Activated T-helper 1 cell treated with anti-CD3 and anti-CD28 coated beads, Interleukin-12 subunit alpha, Interleukin-12 subunit beta, Interleukin-2, Interleukin-4 antibody, amounts not matched to agents 30 ng/mL and 10 ng/mL and 1 ng/mL, durations not matched to agents 14 hours and 24 hours and 36 hours (primary cell): ENCODE data around the gene PTTG1. TPM values are rescaled to one million over a fixed set of nuclear protein-coding genes. Genes with fewer than 3 reads are reported as not detected.

Source experiments
- DNase-seq: peaks from one replicate; pipeline ENCODE4 v3.0.0; 2021; ENCODE audit warnings: low spot score
- H3K27ac Mint-ChIP-seq: one replicate; pipeline ENCODE4 v1.8.0; 2021; ENCODE audit warnings: mild to moderate bottlenecking, mixed read lengths
- H3K27me3 Mint-ChIP-seq: one replicate; pipeline ENCODE4 v1.8.0; 2022; ENCODE audit warnings: mild to moderate bottlenecking, moderate library complexity, mixed read lengths; ENCODE audit not compliant: insufficient read depth
- H3K36me3 Mint-ChIP-seq: one replicate; pipeline ENCODE4 v1.8.0; 2021; ENCODE audit warnings: low read depth, mixed read lengths
- H3K4me1 Mint-ChIP-seq: one replicate; pipeline ENCODE4 v1.8.0; 2021; ENCODE audit warnings: low read depth, mixed read lengths
- H3K4me3 Mint-ChIP-seq: one replicate; pipeline ENCODE4 v1.8.0; 2021; ENCODE audit warnings: mild to moderate bottlenecking, moderate library complexity, mixed read lengths
- H3K9me3 Mint-ChIP-seq: one replicate; pipeline ENCODE4 v1.8.0; 2021; ENCODE audit warnings: mixed read lengths
- intact Hi-C: fragments of 100-400 bp; cut with micrococcal nuclease; formaldehyde crosslinking; loops from one replicate; pipeline ENCODE4 v1.15.1; 2024
- total RNA-seq: library from RNA; stranded (reverse); gene quantifications from 2 replicates; pipeline ENCODE4 v1.2.3, GENCODE V29; 2022

The PTTG1 gene
- 69.9 and 75.5 TPM in 2 replicates for total RNA-seq

GRCh38 chr5:160421625-160422258 is at the start of gene PTTG1:
TSS of gene PTTG1 (plus strand) at chr5:160421855. CDS start at chr5:160422313, 458 bp downstream.
- H3K9me3 Mint-ChIP-seq: no peaks in the 10 kb centered on the region

GRCh38 chr5:160375166-160375565 is 46.5 kb upstream of the PTTG1 start:
- H3K27ac Mint-ChIP-seq: no peak overlapping the region
- DNase-seq: no peak
- H3K36me3 Mint-ChIP-seq: no peaks in the 10 kb centered on the region
- H3K9me3 Mint-ChIP-seq: no peaks in the 10 kb centered on the region
- H3K4me1 Mint-ChIP-seq: peaks cover 5% of the 10 kb centered on the region
- H3K4me3 Mint-ChIP-seq: no peak overlapping the region
- H3K27me3 Mint-ChIP-seq: peaks cover 61% of the 10 kb centered on the region
- intact Hi-C loops: no loop called here

More at GRCh38 chr5:160421625-160422258, at the start of gene PTTG1:
- peak within 1 kb of the TSS; percentile 97 for H3K4me3 Mint-ChIP-seq
- H3K27me3 Mint-ChIP-seq: no peaks in the 10 kb centered on the region
- peaks cover 76% of the 10 kb centered on the region for H3K4me1 Mint-ChIP-seq
- intact Hi-C loops: loop anchor here (1.0 to 5.0 kb wide), 4 partner anchors 18 to 1214 kb away; partner anchors contain the start of genes PWWP2A and RNF145
- H3K27ac Mint-ChIP-seq: peak within 1 kb of the TSS; percentile 98
- DNase-seq: peak; percentile 90
- H3K36me3 Mint-ChIP-seq: peaks cover 22% of the 10 kb centered on the region

GRCh38 chr5:160375701-160376100 is 46.0 kb upstream of the PTTG1 start:
- no peak overlapping the region for H3K27ac Mint-ChIP-seq
- peaks cover 3% of the 10 kb centered on the region for H3K4me1 Mint-ChIP-seq
- no peak for DNase-seq
- intact Hi-C loops: no loop called here
- H3K4me3 Mint-ChIP-seq: no peak overlapping the region
- H3K36me3 Mint-ChIP-seq: no peaks in the 10 kb centered on the region
- H3K27me3 Mint-ChIP-seq: peaks cover 59% of the 10 kb centered on the region
- H3K9me3 Mint-ChIP-seq: no peaks in the 10 kb centered on the region

GRCh38 chr5:160376416-160376815 is 45.2 kb upstream of the PTTG1 start:
- H3K4me3 Mint-ChIP-seq: no peak overlapping the region
- intact Hi-C loops: no loop called here
- no peak for DNase-seq
- H3K27me3 Mint-ChIP-seq: peaks cover 56% of the 10 kb centered on the region
- no peaks in the 10 kb centered on the region for H3K9me3 Mint-ChIP-seq
- H3K4me1 Mint-ChIP-seq: no peaks in the 10 kb centered on the region
- H3K27ac Mint-ChIP-seq: no peak overlapping the region
- H3K36me3 Mint-ChIP-seq: no peaks in the 10 kb centered on the region

GRCh38 chr5:160377651-160378050 is 44.0 kb upstream of the PTTG1 start:
- Mint-ChIP-seq H3K4me3 (no peak overlapping the region), H3K36me3 (no peaks in the 10 kb centered on the region), H3K27me3 (peaks cover 53% of the 10 kb centered on the region), H3K4me1 (no peaks in the 10 kb centered on the region), H3K9me3 (no peaks in the 10 kb centered on the region), H3K27ac (no peak overlapping the region)
- DNase-seq: no peak
- intact Hi-C loops: no loop called here

- Mint-ChIP-seq H3K27ac (no peak overlapping the region), H3K4me3 (no peak overlapping the region), H3K36me3 (no peaks in the 10 kb centered on the region), H3K4me1 (no peaks in the 10 kb centered on the region), H3K9me3 (no peaks in the 10 kb centered on the region), H3K27me3 (peaks cover 50% of the 10 kb centered on the region)
- DNase-seq: no peak
- intact Hi-C loops: no loop called here
These were observed 43.3 kb upstream of the PTTG1 start for GRCh38 chr5:160378330-160378729.

- Mint-ChIP-seq H3K9me3 (no peaks in the 10 kb centered on the region), H3K4me1 (no peaks in the 10 kb centered on the region), H3K27me3 (peaks cover 45% of the 10 kb centered on the region), H3K36me3 (no peaks in the 10 kb centered on the region), H3K4me3 (no peak overlapping the region), H3K27ac (no peak overlapping the region)
- no peak for DNase-seq
- intact Hi-C loops: no loop called here
These were observed 42.1 kb upstream of the PTTG1 start for GRCh38 chr5:160379511-160379910.

GRCh38 chr5:160380041-160380440 is 41.6 kb upstream of the PTTG1 start:
- intact Hi-C loops: no loop called here
- Mint-ChIP-seq H3K9me3 (no peaks in the 10 kb centered on the region), H3K27ac (no peak overlapping the region), H3K4me1 (no peaks in the 10 kb centered on the region), H3K36me3 (no peaks in the 10 kb centered on the region), H3K27me3 (peaks cover 42% of the 10 kb centered on the region), H3K4me3 (no peak overlapping the region)
- DNase-seq: no peak

GRCh38 chr5:160382346-160382745 is 39.3 kb upstream of the PTTG1 start:
- DNase-seq: no peak
- Mint-ChIP-seq H3K4me3 (no peak overlapping the region), H3K27me3 (peaks cover 34% of the 10 kb centered on the region), H3K4me1 (no peaks in the 10 kb centered on the region), H3K36me3 (no peaks in the 10 kb centered on the region), H3K9me3 (peaks cover 4% of the 10 kb centered on the region), H3K27ac (no peak overlapping the region)
- intact Hi-C loops: no loop called here

- DNase-seq: no peak
- Mint-ChIP-seq H3K27me3 (peaks cover 32% of the 10 kb centered on the region), H3K9me3 (peaks cover 13% of the 10 kb centered on the region), H3K36me3 (no peaks in the 10 kb centered on the region), H3K27ac (no peak overlapping the region), H3K4me3 (no peak overlapping the region), H3K4me1 (no peaks in the 10 kb centered on the region)
- intact Hi-C loops: no loop called here
These were observed 37.0 kb upstream of the PTTG1 start for GRCh38 chr5:160384681-160385080.

GRCh38 chr5:160385496-160385895 is 36.2 kb upstream of the PTTG1 start:
- peaks cover 29% of the 10 kb centered on the region for H3K27me3 Mint-ChIP-seq
- H3K4me3 Mint-ChIP-seq: no peak overlapping the region
- H3K27ac Mint-ChIP-seq: no peak overlapping the region
- DNase-seq: no peak
- no peaks in the 10 kb centered on the region for H3K4me1 Mint-ChIP-seq
- H3K9me3 Mint-ChIP-seq: peaks cover 13% of the 10 kb centered on the region
- intact Hi-C loops: no loop called here
- H3K36me3 Mint-ChIP-seq: no peaks in the 10 kb centered on the region

GRCh38 chr5:160387445-160387844 is 34.2 kb upstream of the PTTG1 start:
- H3K4me1 Mint-ChIP-seq: no peaks in the 10 kb centered on the region
- H3K4me3 Mint-ChIP-seq: no peak overlapping the region
- no peaks in the 10 kb centered on the region for H3K36me3 Mint-ChIP-seq
- H3K9me3 Mint-ChIP-seq: peaks cover 13% of the 10 kb centered on the region
- no peak overlapping the region for H3K27ac Mint-ChIP-seq
- intact Hi-C loops: no loop called here
- no peak for DNase-seq
- peaks cover 18% of the 10 kb centered on the region for H3K27me3 Mint-ChIP-seq

- no peaks in the 10 kb centered on the region for H3K4me1 Mint-ChIP-seq
- intact Hi-C loops: loop anchor here (1.0 kb wide), 1 partner anchor 369 kb away; no protein-coding TSS in a partner anchor
- no peak for DNase-seq
- no peak overlapping the region for H3K4me3 Mint-ChIP-seq
- H3K9me3 Mint-ChIP-seq: peaks cover 13% of the 10 kb centered on the region
- no peaks in the 10 kb centered on the region for H3K36me3 Mint-ChIP-seq
- H3K27me3 Mint-ChIP-seq: peaks cover 4% of the 10 kb centered on the region
- H3K27ac Mint-ChIP-seq: no peak overlapping the region
These were observed 30.6 kb upstream of the PTTG1 start for GRCh38 chr5:160390787-160391696.
